ENCODE results near the gene P2RX6. TPM values are rescaled to one million over a fixed set of nuclear protein-coding genes. Genes with fewer than 3 reads are reported as not detected.

P2RX6 gene
- total and polyA plus RNA-seq, 2 of the 4 experiments (the other 2 are of a cell fraction), result 0.90 to 1.6 TPM

DNA sequence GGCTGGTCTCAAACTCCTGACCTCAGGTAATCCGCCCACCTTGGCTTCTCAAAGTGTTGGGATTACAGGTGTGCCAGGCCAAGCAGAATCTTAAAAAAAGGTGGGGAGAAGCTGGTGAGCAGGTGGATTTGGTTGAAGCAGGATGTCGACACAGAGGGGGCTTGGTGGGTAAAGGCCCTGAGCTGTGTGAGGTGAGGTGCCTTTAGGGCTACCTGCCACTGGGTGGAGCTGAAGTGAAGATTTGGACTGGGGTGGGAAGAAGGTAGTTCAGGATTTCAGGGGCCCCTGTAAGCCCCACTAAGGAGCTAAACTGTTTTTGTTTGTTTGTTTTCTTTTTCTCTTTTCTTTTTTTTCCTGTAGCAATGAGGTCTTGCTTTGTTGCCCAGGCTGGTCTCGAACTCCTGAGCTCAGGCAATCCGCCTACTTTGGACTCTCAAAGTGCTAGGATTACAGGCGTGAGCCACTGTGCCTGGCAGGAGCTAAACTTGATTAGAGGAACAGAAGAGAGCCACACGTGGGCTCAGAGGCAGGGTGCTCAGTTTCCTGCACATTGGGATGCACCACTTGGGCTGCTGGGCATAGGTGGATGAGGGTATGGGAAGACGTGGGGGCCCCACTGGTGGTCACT, 6.0 kb downstream of the P2RX6 start:
- TF ChIP-seq RAD21 (IDR thresholded peaks at IDR 0.05; ENCODE audit: low read length), result peak; percentile 51
- TF ChIP-seq, protein P1, sequence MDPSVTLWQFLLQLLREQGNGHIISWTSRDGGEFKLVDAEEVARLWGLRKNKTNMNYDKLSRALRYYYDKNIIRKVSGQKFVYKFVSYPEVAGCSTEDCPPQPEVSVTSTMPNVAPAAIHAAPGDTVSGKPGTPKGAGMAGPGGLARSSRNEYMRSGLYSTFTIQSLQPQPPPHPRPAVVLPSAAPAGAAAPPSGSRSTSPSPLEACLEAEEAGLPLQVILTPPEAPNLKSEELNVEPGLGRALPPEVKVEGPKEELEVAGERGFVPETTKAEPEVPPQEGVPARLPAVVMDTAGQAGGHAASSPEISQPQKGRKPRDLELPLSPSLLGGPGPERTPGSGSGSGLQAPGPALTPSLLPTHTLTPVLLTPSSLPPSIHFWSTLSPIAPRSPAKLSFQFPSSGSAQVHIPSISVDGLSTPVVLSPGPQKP (IDR thresholded peaks at IDR 0.05; ENCODE audit: borderline replicate concordance, low read depth, low read length), result no peak
- TF ChIP-seq, protein P2, sequence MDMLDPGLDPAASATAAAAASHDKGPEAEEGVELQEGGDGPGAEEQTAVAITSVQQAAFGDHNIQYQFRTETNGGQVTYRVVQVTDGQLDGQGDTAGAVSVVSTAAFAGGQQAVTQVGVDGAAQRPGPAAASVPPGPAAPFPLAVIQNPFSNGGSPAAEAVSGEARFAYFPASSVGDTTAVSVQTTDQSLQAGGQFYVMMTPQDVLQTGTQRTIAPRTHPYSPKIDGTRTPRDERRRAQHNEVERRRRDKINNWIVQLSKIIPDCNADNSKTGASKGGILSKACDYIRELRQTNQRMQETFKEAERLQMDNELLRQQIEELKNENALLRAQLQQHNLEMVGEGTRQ (IDR thresholded peaks at IDR 0.05; ENCODE audit: low read depth, low read length), result no peak
- TF ChIP-seq SMC3 (IDR thresholded peaks at IDR 0.05; ENCODE audit: low read depth, low read length), result peak; percentile 27; the same call in 1 of the 2 replicates
- no peak for TF ChIP-seq MAZ (IDR thresholded peaks at IDR 0.05; ENCODE audit: borderline replicate concordance, low read depth, low read length)
- TF ChIP-seq CTCF (conservative IDR thresholded peaks at IDR 0.05; ENCODE audit: low read depth, low read length), result peak; percentile 42
- TF ChIP-seq BHLHE40 (IDR thresholded peaks at IDR 0.05; ENCODE audit: low read depth, low read length), result no peak
- TF ChIP-seq CHD1 (IDR thresholded peaks at IDR 0.05; ENCODE audit: low read depth, low read length), result no peak
- no peak overlapping the region for H2AK5ac ChIP-seq (ENCODE audit: low read depth, low read length)
- no peak for DNase-seq
- H3K4me2 ChIP-seq (ENCODE audit: low read depth, low read length), result no peak overlapping the region
- dilution Hi-C loops (cut with HindIII; ENCODE audit: low sequenced_read_pairs, unreplicated experiment) (no loop called here), intact Hi-C loops (cut with micrococcal nuclease) (no loop called here), in situ Hi-C loops (cut with MboI; ENCODE audit: low sequenced_read_pairs) (no loop called here)
- no peak overlapping the region for H2BK20ac ChIP-seq (ENCODE audit: low read depth, low read length)
- H3K9me3 ChIP-seq (ENCODE audit: control insufficient read depth, insufficient read depth, low read length), result no peaks in the 10 kb centered on the region
- H3K79me1 ChIP-seq (ENCODE audit: low read depth in 1 of 2, low read length in 2 of 2), result no peaks in the 10 kb centered on the region
- no peak overlapping the region for H3K56ac ChIP-seq (ENCODE audit: extremely low read depth, insufficient read depth, low read length)
- CTCF ChIA-PET, result interaction anchor here (0.7 to 1.2 kb wide), 2 partner anchors 18 to 24 kb away, joined by 3 read pairs; no protein-coding TSS in a partner anchor
- H2AK9ac ChIP-seq (replicated peaks; ENCODE audit: low read depth, low read length, poor library complexity), result no peak overlapping the region
- peak; percentile 54; the same call in 1 of the 2 replicates for ATAC-seq (ENCODE audit: low read depth)
- no TSS peak for BruUV-seq (replicated peaks)
- WGBS, 2 experiments (ENCODE audit: extremely low coverage in 2 of 2, insufficient read length in 1 of 2), result 80% methylated on average over 1 of the region's 7 CpGs; no CpG with 5 or more reads in 1 of the 2 experiments
- H3K27me3 ChIP-seq (ENCODE audit: control insufficient read depth, insufficient read depth, low read length), result peaks cover 7% of the 10 kb centered on the region
- no peaks in the 10 kb centered on the region for H3K4me1 ChIP-seq (ENCODE audit: control insufficient read depth, insufficient read depth, low read length)
- H4K20me1 ChIP-seq (ENCODE audit: insufficient read depth, low read length), result no peaks in the 10 kb centered on the region
- H3K4me3 ChIP-seq (ENCODE audit: insufficient read depth, low read depth, low read length), result no peak overlapping the region
- H3K18ac ChIP-seq (ENCODE audit: low read depth, low read length), result no peak overlapping the region
- POLR2A ChIA-PET (ENCODE audit: unreplicated experiment), result no interaction called here
- H2BK5ac ChIP-seq (ENCODE audit: low read depth, low read length, poor library complexity, severe bottlenecking), result no peak overlapping the region
- H3K36me3 ChIP-seq (ENCODE audit: control insufficient read depth, insufficient read depth, low read length), result no peaks in the 10 kb centered on the region
- H2BK15ac ChIP-seq (ENCODE audit: low read depth, low read length), result no peak overlapping the region
- H4K8ac ChIP-seq (ENCODE audit: low read depth in 2 of 2, low read length in 2 of 2), result no peak overlapping the region
- no peak overlapping the region for H3K4ac ChIP-seq (ENCODE audit: low read depth, low read length)
- no peak overlapping the region for H3K23ac ChIP-seq (ENCODE audit: low read depth, low read length)
- no peak overlapping the region for H2AFZ ChIP-seq (replicated peaks; ENCODE audit: low read length, poor library complexity)
- H3K14ac ChIP-seq (replicated peaks; ENCODE audit: low read depth, low read length), result no peak overlapping the region
- H4K91ac ChIP-seq (ENCODE audit: insufficient read depth, low read depth, low read length), result no peak overlapping the region
- H2BK120ac ChIP-seq (ENCODE audit: low read depth, low read length), result no peak overlapping the region
- H3K9ac ChIP-seq (ENCODE audit: low read depth, low read length), result no peak overlapping the region
- H3K9me1 ChIP-seq (ENCODE audit: insufficient read depth, low read length), result no peaks in the 10 kb centered on the region
- H3K27ac ChIP-seq (ENCODE audit: insufficient read depth, low read length), result no peak overlapping the region
- H4K5ac ChIP-seq (ENCODE audit: low read depth, low read length), result no peak overlapping the region
